Smooth muscle cell (in vitro differentiated cells): Measurements from ENCODE around the gene NTN3. TPM values are rescaled to one million over a fixed set of nuclear protein-coding genes. Genes with fewer than 3 reads are reported as not detected.

ENCODE experiments used
- DNase-seq: peaks from one replicate; lab custom pipeline; 2025; ENCODE audit not compliant: unreplicated experiment; lab: John Stamatoyannopoulos, UW
- H2AFZ ChIP-seq: fragments of 200-600 bp; sonication (generic); 2 replicates; pipeline ENCODE4 v1.6.0; 2016; ENCODE audit warnings: antibody characterized with exemption, low read depth, mild to moderate bottlenecking
- H3F3A ChIP-seq: fragments of 200-600 bp; sonication (generic); 2 replicates; pipeline ENCODE4 v1.6.0; 2017; ENCODE audit warnings: antibody characterized with exemption, low read depth
- H3K27ac ChIP-seq: fragments of 200-600 bp; sonication (generic); 2 replicates; pipeline ENCODE4 v1.5.1; 2016; ENCODE audit warnings: low read depth, mild to moderate bottlenecking
- H3K27me3 ChIP-seq: fragments of 200-600 bp; sonication (generic); 2 replicates; pipeline ENCODE4 v1.6.1; 2016; ENCODE audit warnings: low read depth, mild to moderate bottlenecking
- H3K36me3 ChIP-seq: fragments of 200-600 bp; sonication (generic); 2 replicates; pipeline ENCODE4 v1.5.1; 2016; ENCODE audit warnings: low read depth
- H3K4me1 ChIP-seq: fragments of 200-600 bp; sonication (generic); 2 replicates; pipeline ENCODE4 v1.5.1; 2016; ENCODE audit warnings: low read depth
- H3K4me2 ChIP-seq: fragments of 200-600 bp; sonication (generic); 2 replicates; pipeline ENCODE4 v1.6.0; 2016; ENCODE audit warnings: mild to moderate bottlenecking
- H3K4me3 ChIP-seq: fragments of 200-600 bp; sonication (generic); 2 replicates; pipeline ENCODE4 v1.5.1; 2016; ENCODE audit warnings: mild to moderate bottlenecking
- H3K79me2 ChIP-seq: fragments of 200-600 bp; sonication (generic); 2 replicates; pipeline ENCODE4 v1.6.0; 2016; ENCODE audit warnings: low read depth, mild to moderate bottlenecking
- H3K9ac ChIP-seq: fragments of 200-600 bp; sonication (generic); 2 replicates; pipeline ENCODE4 v1.6.0; 2016; ENCODE audit warnings: low read depth
- H3K9me3 ChIP-seq: fragments of 200-600 bp; sonication (generic); replicated peaks from 2 replicates; pipeline ENCODE4 v1.5.1; 2016; ENCODE audit warnings: low read depth
- H4K20me1 ChIP-seq: fragments of 200-600 bp; sonication (generic); 2 replicates; pipeline ENCODE4 v1.6.0; 2016; ENCODE audit warnings: low read depth
- CTCF ChIP-seq: fragments of 200-600 bp; sonication (generic); IDR thresholded peaks from 2 replicates; pipeline ENCODE4 v1.5.1; 2017; ENCODE audit warnings: borderline replicate concordance, mild to moderate bottlenecking, antibody characterized with exemption; ENCODE audit not compliant: insufficient read depth, poor library complexity, severe bottlenecking
- WGBS: methylation state at CpG from one replicate; pipeline ENCODE4 v1.1.7; 2016; ENCODE audit warnings: low lambda C conversion rate; 5-methylcytosine and 5-hydroxymethylcytosine counted together
- polyA plus RNA-seq: library from polyadenylated mRNA; unstranded; fragments of >200 nt; fragmentation: Nextera tagmentation; extraction: Ambion mirVana; gene quantifications from 2 replicates; pipeline ENCODE4 v1.2.1, GENCODE V29; 2016
- total RNA-seq: library from RNA; depleted of rRNA; stranded (reverse); fragments of >200 nt; gene quantifications from 2 replicates; pipeline ENCODE4 v1.2.3, GENCODE V29; 2014

The NTN3 gene
- total and polyA plus RNA-seq, 2 experiments from 2014 or later = 0.23 to 5.2 TPM

DNA sequence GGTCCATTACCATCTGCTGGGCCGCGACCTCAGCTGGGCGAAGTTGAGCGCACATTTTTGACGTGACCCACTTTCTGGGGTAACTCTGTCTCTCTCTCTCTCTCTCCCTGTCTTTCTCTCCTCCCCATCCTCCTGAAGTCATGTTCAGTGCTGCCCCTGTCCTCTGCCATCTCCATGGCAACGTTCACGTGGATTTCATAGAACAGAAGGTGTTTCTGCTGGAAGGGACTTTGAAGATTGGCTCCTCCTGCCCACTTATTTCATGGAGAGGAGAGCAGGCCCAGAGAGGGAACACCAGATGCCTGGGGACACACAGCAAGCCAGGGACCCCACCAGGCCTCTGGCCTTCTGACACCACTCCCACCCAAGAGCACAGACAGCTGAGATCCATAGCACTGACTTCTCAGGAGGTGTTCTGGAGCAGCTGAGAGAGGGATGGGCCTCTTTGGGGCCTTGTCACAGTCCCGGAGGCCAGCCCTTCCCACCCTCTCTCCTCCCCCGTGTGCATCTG lies 46.0 kb upstream of the NTN3 start:
- H3K9ac ChIP-seq = no peak overlapping the region
- no peak for TF ChIP-seq CTCF
- H3K79me2 ChIP-seq = peaks cover 6% of the 10 kb centered on the region
- H2AFZ ChIP-seq = no peak overlapping the region
- 90% methylated on average over 9 of the region's 9 CpGs for WGBS
- no peak overlapping the region for H3K4me3 ChIP-seq
- H4K20me1 ChIP-seq = no peaks in the 10 kb centered on the region
- H3K9me3 ChIP-seq = no peaks in the 10 kb centered on the region
- H3K36me3 ChIP-seq = no peaks in the 10 kb centered on the region
- no peaks in the 10 kb centered on the region for H3F3A ChIP-seq
- no peak overlapping the region for H3K4me2 ChIP-seq
- H3K4me1 ChIP-seq = peaks cover 8% of the 10 kb centered on the region
- H3K27ac ChIP-seq = no peak overlapping the region
- no peak for DNase-seq
- no peaks in the 10 kb centered on the region for H3K27me3 ChIP-seq

DNA sequence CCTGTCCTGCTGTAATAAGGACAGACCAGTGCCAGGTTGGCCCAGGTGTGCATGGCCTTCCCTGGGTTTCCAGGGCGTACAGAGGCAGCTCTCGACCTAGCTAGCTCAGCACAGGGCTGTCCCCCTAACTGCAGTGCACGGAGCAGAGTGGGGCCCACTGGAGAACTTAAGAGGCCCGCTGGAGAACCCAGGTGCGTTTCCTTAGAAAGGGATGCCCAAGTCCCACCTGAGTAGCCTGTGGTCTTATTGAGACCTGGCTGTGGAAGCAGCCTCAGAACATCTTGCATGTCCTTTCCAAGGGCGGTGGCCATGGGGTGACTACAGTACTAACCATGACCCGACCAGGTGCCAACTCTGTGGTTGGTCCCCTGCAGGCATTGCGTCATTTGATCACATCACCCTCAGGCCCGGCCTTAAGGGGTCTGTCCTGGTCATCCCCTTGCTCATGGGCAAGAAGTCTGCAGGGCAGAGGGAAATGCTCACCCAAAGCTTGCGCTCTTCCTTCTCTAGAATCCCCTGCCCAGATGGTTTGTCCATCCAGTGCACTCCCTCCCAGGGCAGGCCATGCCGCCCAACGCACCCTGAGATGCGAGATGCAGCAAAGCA lies 45.2 kb upstream of the NTN3 start:
- TF ChIP-seq CTCF = no peak
- 97% methylated on average over 13 of the region's 13 CpGs for WGBS

GRCh38 chr16:2426941-2427361 lies 44.1 kb upstream of the NTN3 start:
- Histone ChIP-seq H4K20me1 (no peaks in the 10 kb centered on the region), H3K4me1 (peaks cover 18% of the 10 kb centered on the region), H3K27ac (no peak overlapping the region), H3K4me2 (no peak overlapping the region), H2AFZ (no peak overlapping the region), H3K9me3 (no peaks in the 10 kb centered on the region), H3K27me3 (no peaks in the 10 kb centered on the region), H3K9ac (no peak overlapping the region), H3F3A (no peaks in the 10 kb centered on the region), H3K79me2 (peaks cover 22% of the 10 kb centered on the region), H3K36me3 (no peaks in the 10 kb centered on the region), H3K4me3 (no peak overlapping the region)
- 97% methylated on average over 6 of the region's 6 CpGs for WGBS
- DNase-seq = no peak
- no peak for TF ChIP-seq CTCF

More for the DNA sequence above, 45.2 kb upstream of the NTN3 start:
- H3K36me3 ChIP-seq = no peaks in the 10 kb centered on the region
- no peak overlapping the region for H3K4me3 ChIP-seq
- H2AFZ ChIP-seq = no peak overlapping the region
- no peak overlapping the region for H3K27ac ChIP-seq
- DNase-seq = no peak
- no peak overlapping the region for H3K9ac ChIP-seq
- no peaks in the 10 kb centered on the region for H4K20me1 ChIP-seq
- no peaks in the 10 kb centered on the region for H3F3A ChIP-seq
- H3K9me3 ChIP-seq = no peaks in the 10 kb centered on the region
- peaks cover 17% of the 10 kb centered on the region for H3K4me1 ChIP-seq
- no peaks in the 10 kb centered on the region for H3K27me3 ChIP-seq
- H3K79me2 ChIP-seq = peaks cover 15% of the 10 kb centered on the region
- no peak overlapping the region for H3K4me2 ChIP-seq

DNA sequence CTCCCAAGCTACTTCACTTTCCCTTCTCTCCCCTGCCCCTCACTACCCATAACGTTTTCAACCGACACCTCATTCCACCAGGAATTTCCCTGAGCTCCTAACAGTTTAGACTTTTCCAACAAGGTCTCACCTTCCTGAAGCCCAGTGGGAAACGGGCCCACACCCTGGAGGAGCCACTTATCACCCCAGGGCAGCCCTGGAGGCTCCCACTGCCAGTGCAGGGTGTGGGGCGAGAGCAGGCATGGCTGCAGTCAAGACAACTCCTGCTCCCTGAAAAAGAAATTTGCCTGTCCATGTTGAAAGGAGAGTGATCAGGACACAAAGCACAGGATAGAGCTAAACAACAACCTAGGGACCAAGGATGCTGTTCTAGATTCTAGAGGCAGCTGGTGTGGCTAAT lies 43.6 kb upstream of the NTN3 start:
- Histone ChIP-seq H3K27me3 (no peaks in the 10 kb centered on the region), H3K79me2 (peaks cover 25% of the 10 kb centered on the region), H3K4me1 (peaks cover 18% of the 10 kb centered on the region), H3K36me3 (no peaks in the 10 kb centered on the region), H3F3A (no peaks in the 10 kb centered on the region), H4K20me1 (no peaks in the 10 kb centered on the region), H3K9ac (no peak overlapping the region), H3K27ac (no peak overlapping the region), H2AFZ (no peak overlapping the region), H3K4me3 (no peak overlapping the region), H3K4me2 (peak overlapping the region; percentile 83), H3K9me3 (no peaks in the 10 kb centered on the region)
- DNase-seq = no peak
- WGBS = 90% methylated on average over 4 of the region's 4 CpGs
- no peak for TF ChIP-seq CTCF
